K562 (cell line): Measurements from ENCODE around the gene URM1. TPM values are rescaled to one million over a fixed set of nuclear protein-coding genes. Genes with fewer than 3 reads are reported as not detected.

Experiments used
- ATF7 ChIP-seq: fragments of 450-650 bp; IDR thresholded peaks from 2 replicates; pipeline ENCODE4 v1.7.1; 2014; ENCODE audit warnings: mild to moderate bottlenecking, moderate library complexity
- ELF1 ChIP-seq: fragments of 200-800 bp; sonication (Bioruptor generic); IDR thresholded peaks from 2 replicates; pipeline ENCODE4 v1.6.1; 2016; ENCODE audit warnings: missing genetic modification characterization, missing compliant biosample characterization
- HMGN3 ChIP-seq: IDR thresholded peaks from 2 replicates; pipeline ENCODE4 v1.6.1; 2011; ENCODE audit warnings: borderline replicate concordance, low read depth, mild to moderate bottlenecking, mixed read lengths, low read length; ENCODE audit not compliant: insufficient read length; ENCODE audit errors: extremely low read depth
- MAFG ChIP-seq: fragments of 450-650 bp; conservative IDR thresholded peaks from 2 replicates; pipeline ENCODE4 v1.6.1; 2016; ENCODE audit warnings: missing genetic modification characterization, missing compliant biosample characterization
- MYBL2 ChIP-seq, 2 experiments: fragments of 450-650 bp in 1 of 2; sonication (generic) in 1 of 2; formaldehyde crosslinking in 1 of 2; IDR thresholded peaks; 2 replicates each; pipeline versions ENCODE4 v1.6.1 to v1.8.1; 2017 to 2022; ENCODE audit warnings: borderline replicate concordance in 1 of 2, inconsistent platforms in 1 of 2, low read depth in 1 of 2, mild to moderate bottlenecking in 1 of 2, missing genetic modification reagents in 1 of 2, moderate library complexity in 1 of 2
- OTX1 ChIP-seq: fragments of 450-650 bp; formaldehyde crosslinking; IDR thresholded peaks from 2 replicates; pipeline ENCODE4 v1.4.0; 2022; ENCODE audit warnings: mild to moderate bottlenecking
- SAP30 ChIP-seq: fragments of 200-600 bp; sonication (generic); IDR thresholded peaks from 2 replicates; pipeline ENCODE4 v1.6.1; 2012; ENCODE audit warnings: borderline replicate concordance, low read depth, mild to moderate bottlenecking, moderate library complexity, low read length, control low read depth, inconsistent platforms; ENCODE audit not compliant: insufficient read depth, poor library complexity, severe bottlenecking
- TARDBP ChIP-seq: fragments of 450-650 bp; IDR thresholded peaks from 2 replicates; pipeline ENCODE4 v1.6.1; 2016
- ZNF408 ChIP-seq: fragments of 250-450 bp; sonication (Bioruptor Pico); IDR thresholded peaks from 2 replicates; pipeline ENCODE4 v1.4.0; 2020; ENCODE audit warnings: low read depth, mild to moderate bottlenecking, moderate library complexity
- ZNF445 ChIP-seq: fragments of 250-450 bp; sonication (Bioruptor Pico); IDR thresholded peaks from 2 replicates; pipeline ENCODE4 v1.4.0; 2020; ENCODE audit warnings: low read depth, mild to moderate bottlenecking, moderate library complexity
- ZNF57 ChIP-seq: fragments of 450-650 bp; formaldehyde crosslinking; IDR thresholded peaks from 2 replicates; pipeline ENCODE4 v1.4.0; 2020; ENCODE audit warnings: mild to moderate bottlenecking, moderate library complexity
- polyA plus RNA-seq, 8 experiments: library from polyadenylated mRNA; depleted of rRNA in 4 of 8; stranded (reverse) in 5 of 8; unstranded in 3 of 8; fragments of >200 nt; fragmentation: Nextera tagmentation in 2 of 8; fragmentation: Illumina TruSeq in 1 of 8; extraction: Ambion mirVana in 2 of 8; extraction: Trizol in 1 of 8; gene quantifications; 2 replicates each; pipeline versions ENCODE4 v1.2.1 to v1.2.3, GENCODE V29; 2011 to 2014; ENCODE audit warnings: inconsistent platforms in 1 of 8, missing spikeins in 1 of 8
- total RNA-seq, 7 experiments: library from RNA; depleted of rRNA in 6 of 7; stranded (reverse); fragments of >200 nt in 6 of 7; fragmentation: Illumina TruSeq in 2 of 7; extraction: Trizol in 2 of 7; gene quantifications; 2 replicates each; pipeline versions ENCODE4 v1.2.1 to v1.2.3, GENCODE V29; 2011 to 2021; ENCODE audit warnings: low replicate concordance in 1 of 7
- TF ChIP-seq, protein P1 (sequence below), 2 experiments: fragments of 450-650 bp in 1 of 2; sonication (generic) in 1 of 2; formaldehyde crosslinking; conservative IDR thresholded peaks; 2 replicates each; pipeline versions ENCODE4 v1.4.0 to v1.8.1; 2020 to 2022; ENCODE audit warnings: mild to moderate bottlenecking in 1 of 2, missing genetic modification reagents in 1 of 2
- TF ChIP-seq, protein P2 (sequence below), 2 experiments: fragments of 250-450 bp in 1 of 2; fragments of 450-650 bp in 1 of 2; sonication (Bioruptor Pico) in 1 of 2; IDR thresholded peaks; 2 replicates each; pipeline versions ENCODE4 v1.6.1 to v1.8.0; 2016 to 2021; ENCODE audit warnings: mild to moderate bottlenecking in 2 of 2, moderate library complexity in 2 of 2, missing compliant biosample characterization in 1 of 2, missing genetic modification characterization in 1 of 2
- TF ChIP-seq, protein P3 (sequence below), 2 experiments: IDR thresholded peaks; 2 replicates each; pipeline ENCODE4 v1.6.1; 2012; ENCODE audit warnings: improper control_type of control experiment in 2 of 2, low read depth in 2 of 2, low read length in 2 of 2, borderline replicate concordance in 1 of 2
- TF ChIP-seq, protein P4 (sequence below): fragments of 450-650 bp; IDR thresholded peaks from 2 replicates; pipeline ENCODE4 v1.6.1; 2017; ENCODE audit warnings: antibody characterized with exemption, mild to moderate bottlenecking
- TF ChIP-seq, protein P5 (sequence below): fragments of 450-650 bp; formaldehyde crosslinking; IDR thresholded peaks from 2 replicates; pipeline ENCODE4 v1.4.0; 2022; ENCODE audit warnings: missing genetic modification characterization

URM1 gene
- total and polyA plus RNA-seq, 9 of the 15 experiments (the other 6 are each of a cell fraction or from before 2014, with no cell fraction given) = 10.1 to 88.9 (median 53.3) TPM

DNA sequence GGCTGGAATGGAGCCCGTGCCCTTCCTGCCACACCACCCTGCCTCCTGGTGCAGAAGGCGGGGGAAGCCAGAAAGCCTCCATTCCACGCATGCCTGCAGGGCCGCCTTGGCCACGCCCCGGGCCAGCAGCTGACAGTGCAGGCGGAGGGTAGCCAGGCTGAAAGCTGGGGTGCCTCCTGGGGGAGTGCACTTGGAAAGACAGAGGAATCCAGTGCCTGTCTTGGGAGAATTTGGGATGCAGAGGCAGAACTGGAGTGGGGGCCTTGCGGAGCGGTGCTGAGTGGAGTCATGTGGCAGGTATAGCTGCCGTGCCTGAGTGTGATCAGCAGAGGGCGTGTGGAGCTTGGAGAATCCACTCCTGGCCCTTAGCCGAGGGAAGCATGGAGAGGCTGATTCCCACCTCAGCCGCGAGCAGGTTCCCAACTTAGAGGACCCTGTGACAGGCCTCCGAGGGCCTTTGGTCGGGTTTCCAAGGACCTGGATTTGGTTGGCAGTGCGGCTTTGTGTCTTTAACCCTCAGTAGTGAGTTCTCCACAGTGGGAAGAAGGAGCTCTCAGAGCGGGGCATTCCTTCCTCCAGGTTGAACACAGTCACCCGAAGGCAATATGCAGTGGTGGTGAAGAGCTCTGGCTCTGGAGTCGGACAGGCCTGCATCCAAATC, 9.1 kb upstream of the URM1 start (continued):
- TF ChIP-seq SAP30 (no peak), ATF7 (no peak), ZNF445 (CRISPR knock-in tag) (no peak), MYBL2 (IDR thresholded peaks at IDR 0.05; ENCODE audit: low read depth) (no peak), MYBL2 (CRISPR knock-in tag; IDR thresholded peaks at IDR 0.05; ENCODE audit: borderline replicate concordance) (no peak), ELF1 (tag) (no peak), ZNF408 (no peak), MAFG (tag) (no peak), HMGN3 (peak; percentile 43), TARDBP (no peak), ZNF57 (CRISPR knock-in tag) (no peak), OTX1 (CRISPR knock-in tag) (no peak)
- TF ChIP-seq, protein P1, sequence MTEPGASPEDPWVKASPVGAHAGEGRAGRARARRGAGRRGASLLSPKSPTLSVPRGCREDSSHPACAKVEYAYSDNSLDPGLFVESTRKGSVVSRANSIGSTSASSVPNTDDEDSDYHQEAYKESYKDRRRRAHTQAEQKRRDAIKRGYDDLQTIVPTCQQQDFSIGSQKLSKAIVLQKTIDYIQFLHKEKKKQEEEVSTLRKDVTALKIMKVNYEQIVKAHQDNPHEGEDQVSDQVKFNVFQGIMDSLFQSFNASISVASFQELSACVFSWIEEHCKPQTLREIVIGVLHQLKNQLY (CRISPR knock-in tag; conservative IDR thresholded peaks at IDR 0.05) = no peak
- TF ChIP-seq, protein P2, sequence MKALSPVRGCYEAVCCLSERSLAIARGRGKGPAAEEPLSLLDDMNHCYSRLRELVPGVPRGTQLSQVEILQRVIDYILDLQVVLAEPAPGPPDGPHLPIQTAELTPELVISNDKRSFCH (CRISPR knock-in tag; IDR thresholded peaks at IDR 0.05) = no peak
- TF ChIP-seq, protein P2 (tag; IDR thresholded peaks at IDR 0.05) = no peak
- TF ChIP-seq, protein P3, sequence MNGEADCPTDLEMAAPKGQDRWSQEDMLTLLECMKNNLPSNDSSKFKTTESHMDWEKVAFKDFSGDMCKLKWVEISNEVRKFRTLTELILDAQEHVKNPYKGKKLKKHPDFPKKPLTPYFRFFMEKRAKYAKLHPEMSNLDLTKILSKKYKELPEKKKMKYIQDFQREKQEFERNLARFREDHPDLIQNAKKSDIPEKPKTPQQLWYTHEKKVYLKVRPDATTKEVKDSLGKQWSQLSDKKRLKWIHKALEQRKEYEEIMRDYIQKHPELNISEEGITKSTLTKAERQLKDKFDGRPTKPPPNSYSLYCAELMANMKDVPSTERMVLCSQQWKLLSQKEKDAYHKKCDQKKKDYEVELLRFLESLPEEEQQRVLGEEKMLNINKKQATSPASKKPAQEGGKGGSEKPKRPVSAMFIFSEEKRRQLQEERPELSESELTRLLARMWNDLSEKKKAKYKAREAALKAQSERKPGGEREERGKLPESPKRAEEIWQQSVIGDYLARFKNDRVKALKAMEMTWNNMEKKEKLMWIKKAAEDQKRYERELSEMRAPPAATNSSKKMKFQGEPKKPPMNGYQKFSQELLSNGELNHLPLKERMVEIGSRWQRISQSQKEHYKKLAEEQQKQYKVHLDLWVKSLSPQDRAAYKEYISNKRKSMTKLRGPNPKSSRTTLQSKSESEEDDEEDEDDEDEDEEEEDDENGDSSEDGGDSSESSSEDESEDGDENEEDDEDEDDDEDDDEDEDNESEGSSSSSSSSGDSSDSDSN (IDR thresholded peaks at IDR 0.05; ENCODE audit: borderline replicate concordance in 1 of 2, low read depth in 2 of 2, low read length in 2 of 2) = no peak
- TF ChIP-seq, protein P4, sequence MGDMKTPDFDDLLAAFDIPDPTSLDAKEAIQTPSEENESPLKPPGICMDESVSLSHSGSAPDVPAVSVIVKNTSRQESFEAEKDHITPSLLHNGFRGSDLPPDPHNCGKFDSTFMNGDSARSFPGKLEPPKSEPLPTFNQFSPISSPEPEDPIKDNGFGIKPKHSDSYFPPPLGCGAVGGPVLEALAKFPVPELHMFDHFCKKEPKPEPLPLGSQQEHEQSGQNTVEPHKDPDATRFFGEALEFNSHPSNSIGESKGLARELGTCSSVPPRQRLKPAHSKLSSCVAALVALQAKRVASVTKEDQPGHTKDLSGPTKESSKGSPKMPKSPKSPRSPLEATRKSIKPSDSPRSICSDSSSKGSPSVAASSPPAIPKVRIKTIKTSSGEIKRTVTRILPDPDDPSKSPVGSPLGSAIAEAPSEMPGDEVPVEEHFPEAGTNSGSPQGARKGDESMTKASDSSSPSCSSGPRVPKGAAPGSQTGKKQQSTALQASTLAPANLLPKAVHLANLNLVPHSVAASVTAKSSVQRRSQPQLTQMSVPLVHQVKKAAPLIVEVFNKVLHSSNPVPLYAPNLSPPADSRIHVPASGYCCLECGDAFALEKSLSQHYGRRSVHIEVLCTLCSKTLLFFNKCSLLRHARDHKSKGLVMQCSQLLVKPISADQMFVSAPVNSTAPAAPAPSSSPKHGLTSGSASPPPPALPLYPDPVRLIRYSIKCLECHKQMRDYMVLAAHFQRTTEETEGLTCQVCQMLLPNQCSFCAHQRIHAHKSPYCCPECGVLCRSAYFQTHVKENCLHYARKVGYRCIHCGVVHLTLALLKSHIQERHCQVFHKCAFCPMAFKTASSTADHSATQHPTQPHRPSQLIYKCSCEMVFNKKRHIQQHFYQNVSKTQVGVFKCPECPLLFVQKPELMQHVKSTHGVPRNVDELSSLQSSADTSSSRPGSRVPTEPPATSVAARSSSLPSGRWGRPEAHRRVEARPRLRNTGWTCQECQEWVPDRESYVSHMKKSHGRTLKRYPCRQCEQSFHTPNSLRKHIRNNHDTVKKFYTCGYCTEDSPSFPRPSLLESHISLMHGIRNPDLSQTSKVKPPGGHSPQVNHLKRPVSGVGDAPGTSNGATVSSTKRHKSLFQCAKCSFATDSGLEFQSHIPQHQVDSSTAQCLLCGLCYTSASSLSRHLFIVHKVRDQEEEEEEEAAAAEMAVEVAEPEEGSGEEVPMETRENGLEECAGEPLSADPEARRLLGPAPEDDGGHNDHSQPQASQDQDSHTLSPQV = no peak
- TF ChIP-seq, protein P5, sequence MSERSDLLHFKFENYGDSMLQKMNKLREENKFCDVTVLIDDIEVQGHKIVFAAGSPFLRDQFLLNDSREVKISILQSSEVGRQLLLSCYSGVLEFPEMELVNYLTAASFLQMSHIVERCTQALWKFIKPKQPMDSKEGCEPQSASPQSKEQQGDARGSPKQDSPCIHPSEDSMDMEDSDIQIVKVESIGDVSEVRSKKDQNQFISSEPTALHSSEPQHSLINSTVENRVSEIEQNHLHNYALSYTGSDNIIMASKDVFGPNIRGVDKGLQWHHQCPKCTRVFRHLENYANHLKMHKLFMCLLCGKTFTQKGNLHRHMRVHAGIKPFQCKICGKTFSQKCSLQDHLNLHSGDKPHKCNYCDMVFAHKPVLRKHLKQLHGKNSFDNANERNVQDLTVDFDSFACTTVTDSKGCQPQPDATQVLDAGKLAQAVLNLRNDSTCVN (CRISPR knock-in tag) = no peak
